ENCODE data around the gene DICER1.

Gene DICER1

DNA sequence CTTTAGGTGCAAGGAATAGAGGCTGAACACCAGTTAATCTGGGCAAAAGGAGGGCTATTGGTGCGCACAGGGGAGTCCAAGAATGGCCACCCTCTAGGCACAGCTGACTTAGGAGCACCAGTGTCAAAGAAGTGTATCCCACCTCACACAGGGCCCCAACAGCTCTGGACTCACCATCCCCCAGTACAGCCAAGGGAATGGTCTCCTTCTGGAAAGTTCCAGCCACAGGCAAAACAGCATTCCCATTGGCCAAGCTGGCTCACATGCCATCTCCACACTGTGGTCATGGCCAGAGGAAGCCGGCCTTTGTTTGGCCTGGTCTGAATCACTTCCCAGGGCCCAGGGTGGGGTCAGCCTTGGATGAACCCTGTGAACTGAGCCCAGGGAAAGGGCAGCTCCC, 120.1 kb downstream of the DICER1 start:
- DNase-seq (ENCODE audit: low read depth), result no peak

Measured in activated T-cell treated with anti-CD3 and anti-CD28 coated beads for 24 hours (primary cell).